Astrocyte of the spinal cord (primary cell): ENCODE measurements around the gene C20orf141.
"Not testable (repeated sequence)": the region's sequence is repeated elsewhere in the genome, so short reads cannot be mapped to it uniquely, and the experiment has no call there.

Experiments used
- DNase-seq: peaks from one replicate; pipeline ENCODE4 v3.0.0; 2011; ENCODE audit warnings: low read depth, low spot score
- H3K4me3 ChIP-seq: 2 replicates; pipeline ENCODE4 v1.5.1; 2011; ENCODE audit warnings: low read depth, mild to moderate bottlenecking, low read length, moderate library complexity
- in situ Hi-C: cut with HindIII; loops from 2 replicates; pipeline ENCODE4 v1.10.0; 2017; ENCODE audit warnings: low sequenced_read_pairs
- TF ChIP-seq, protein P1 (sequence below): IDR thresholded peaks from 2 replicates; pipeline ENCODE4 v1.5.1; 2012; ENCODE audit warnings: low read depth, mild to moderate bottlenecking, low read length, inconsistent platforms

Gene C20orf141, protein sequence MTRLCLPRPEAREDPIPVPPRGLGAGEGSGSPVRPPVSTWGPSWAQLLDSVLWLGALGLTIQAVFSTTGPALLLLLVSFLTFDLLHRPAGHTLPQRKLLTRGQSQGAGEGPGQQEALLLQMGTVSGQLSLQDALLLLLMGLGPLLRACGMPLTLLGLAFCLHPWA

DNA sequence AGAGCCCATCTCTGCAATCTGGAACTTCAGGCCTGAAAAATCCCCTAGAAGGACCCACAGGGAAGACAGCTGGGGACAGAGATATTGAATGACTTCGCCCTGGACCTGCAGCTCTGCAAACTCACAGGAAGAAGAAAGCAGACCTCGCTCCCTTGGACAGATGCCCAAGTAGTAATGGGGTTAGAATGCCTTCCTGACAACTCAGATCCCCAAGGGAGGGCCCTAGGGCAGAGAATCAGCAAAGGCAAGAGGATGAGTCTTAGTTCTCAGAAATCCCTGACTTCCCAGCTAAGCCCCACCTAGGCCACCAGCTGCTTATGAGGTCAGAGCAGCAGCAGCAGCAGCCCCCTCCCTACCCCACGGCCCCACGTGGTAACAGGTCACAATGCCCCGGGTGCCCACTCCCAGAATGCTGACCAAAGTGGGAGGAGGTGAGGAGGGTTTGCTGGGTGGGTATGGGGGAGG lies at the start of gene C20orf141:
Gene C20orf141 (plus strand): TSS at position 401 of the 465 bp plus-strand sequence. CDS start 198 bp downstream, outside the sequence.
- in situ Hi-C loops, result no loop called here

DNA sequence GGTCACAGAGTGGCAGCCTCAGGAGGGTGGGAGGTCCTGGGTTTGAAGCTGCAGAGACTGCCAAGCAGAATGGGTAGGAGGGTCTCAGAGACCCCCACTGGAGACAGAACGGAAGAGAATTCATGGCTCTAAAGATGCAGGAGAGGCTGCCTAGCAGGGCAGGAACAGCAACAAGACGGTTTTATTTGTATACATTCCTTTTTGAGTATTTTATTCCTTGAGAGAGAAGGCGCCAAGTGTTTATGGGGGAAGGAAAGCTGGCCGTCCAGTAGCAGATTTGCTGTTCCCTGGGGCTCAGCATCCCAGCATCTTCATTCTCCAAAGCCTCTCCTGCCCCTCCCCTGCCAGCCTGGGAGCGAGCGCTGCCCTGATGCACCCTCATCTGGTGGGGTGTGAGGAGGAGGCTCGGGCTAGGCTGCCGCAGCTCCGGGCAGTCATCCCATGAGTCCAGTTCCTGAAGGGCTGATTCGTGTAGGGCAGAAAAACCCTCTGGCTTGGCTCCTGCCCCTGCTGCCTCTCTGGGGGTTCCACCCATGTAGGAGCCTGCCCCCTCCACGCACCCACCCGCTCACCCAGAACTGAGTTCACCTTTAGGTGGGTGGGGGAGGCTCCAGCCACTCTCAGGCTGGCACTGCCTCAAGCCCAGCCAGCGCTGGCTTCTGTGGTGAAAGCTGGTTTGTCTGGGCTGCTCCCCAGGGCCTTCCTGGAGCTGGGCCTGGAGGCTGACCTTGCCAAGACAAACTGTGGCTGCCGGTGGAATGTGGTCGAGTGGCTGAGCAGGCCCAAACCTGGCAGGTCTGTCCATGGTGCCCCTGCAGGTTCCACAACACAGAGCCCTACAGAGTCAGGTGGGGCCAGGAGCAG lies 46.8 kb upstream of the C20orf141 start:
- TF ChIP-seq, protein P1, sequence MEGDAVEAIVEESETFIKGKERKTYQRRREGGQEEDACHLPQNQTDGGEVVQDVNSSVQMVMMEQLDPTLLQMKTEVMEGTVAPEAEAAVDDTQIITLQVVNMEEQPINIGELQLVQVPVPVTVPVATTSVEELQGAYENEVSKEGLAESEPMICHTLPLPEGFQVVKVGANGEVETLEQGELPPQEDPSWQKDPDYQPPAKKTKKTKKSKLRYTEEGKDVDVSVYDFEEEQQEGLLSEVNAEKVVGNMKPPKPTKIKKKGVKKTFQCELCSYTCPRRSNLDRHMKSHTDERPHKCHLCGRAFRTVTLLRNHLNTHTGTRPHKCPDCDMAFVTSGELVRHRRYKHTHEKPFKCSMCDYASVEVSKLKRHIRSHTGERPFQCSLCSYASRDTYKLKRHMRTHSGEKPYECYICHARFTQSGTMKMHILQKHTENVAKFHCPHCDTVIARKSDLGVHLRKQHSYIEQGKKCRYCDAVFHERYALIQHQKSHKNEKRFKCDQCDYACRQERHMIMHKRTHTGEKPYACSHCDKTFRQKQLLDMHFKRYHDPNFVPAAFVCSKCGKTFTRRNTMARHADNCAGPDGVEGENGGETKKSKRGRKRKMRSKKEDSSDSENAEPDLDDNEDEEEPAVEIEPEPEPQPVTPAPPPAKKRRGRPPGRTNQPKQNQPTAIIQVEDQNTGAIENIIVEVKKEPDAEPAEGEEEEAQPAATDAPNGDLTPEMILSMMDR, result no peak
- peak; percentile 63 for DNase-seq

More for the DNA sequence above, at the start of gene C20orf141:
- H3K4me3 ChIP-seq, result no peak within 1 kb of the TSS
- DNase-seq, result peak; percentile 97
- TF ChIP-seq, protein P1, result no peak

DNA sequence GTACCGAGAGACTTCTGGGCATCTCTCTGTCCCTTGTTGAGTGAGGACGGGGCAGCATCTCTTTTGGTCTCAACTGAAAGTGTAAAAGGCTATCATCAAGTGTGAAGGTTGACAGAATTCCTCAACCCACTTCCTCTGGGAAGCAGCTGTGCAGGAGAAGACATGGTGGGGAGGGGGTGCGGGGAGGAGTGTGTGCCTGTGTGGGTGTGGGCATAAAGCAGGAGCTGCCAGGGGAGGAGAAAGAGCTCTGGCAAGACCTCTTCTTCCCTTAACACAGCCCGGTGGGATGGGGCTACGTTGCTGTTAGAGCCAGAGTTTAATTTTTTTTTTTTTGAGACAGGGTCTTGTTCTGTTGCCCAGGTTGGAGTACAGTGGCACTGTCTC lies 46.2 kb upstream of the C20orf141 start:
- in situ Hi-C loops, result no loop called here
- no peak overlapping the region for H3K4me3 ChIP-seq
- DNase-seq, result no peak
- TF ChIP-seq, protein P1, result no peak

More for the DNA sequence above, 46.8 kb upstream of the C20orf141 start:
- in situ Hi-C loops, result no loop called here
- no peak overlapping the region for H3K4me3 ChIP-seq

DNA sequence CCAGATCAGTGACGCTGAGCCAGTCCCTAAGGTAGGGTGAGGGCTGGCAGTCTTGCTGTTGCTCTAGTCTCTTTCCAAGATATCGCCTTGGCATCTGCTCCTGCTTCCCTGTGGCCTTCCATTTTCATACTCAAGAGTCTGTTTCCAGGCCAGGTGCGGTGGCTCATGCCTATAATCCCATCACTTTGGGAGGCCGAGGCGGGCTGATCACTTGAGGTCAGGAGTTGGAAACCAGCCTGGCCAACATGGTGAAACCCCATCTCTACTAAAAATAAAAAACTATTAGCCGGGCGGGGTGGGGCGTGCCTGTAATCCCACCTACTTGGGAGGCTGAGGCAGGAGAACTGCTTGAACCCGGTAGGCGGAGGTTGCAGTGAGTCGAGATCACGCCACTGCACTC lies 44.7 kb upstream of the C20orf141 start:
- DNase-seq, H3K4me3 ChIP-seq, in situ Hi-C loops: not testable (repeated sequence)

DNA sequence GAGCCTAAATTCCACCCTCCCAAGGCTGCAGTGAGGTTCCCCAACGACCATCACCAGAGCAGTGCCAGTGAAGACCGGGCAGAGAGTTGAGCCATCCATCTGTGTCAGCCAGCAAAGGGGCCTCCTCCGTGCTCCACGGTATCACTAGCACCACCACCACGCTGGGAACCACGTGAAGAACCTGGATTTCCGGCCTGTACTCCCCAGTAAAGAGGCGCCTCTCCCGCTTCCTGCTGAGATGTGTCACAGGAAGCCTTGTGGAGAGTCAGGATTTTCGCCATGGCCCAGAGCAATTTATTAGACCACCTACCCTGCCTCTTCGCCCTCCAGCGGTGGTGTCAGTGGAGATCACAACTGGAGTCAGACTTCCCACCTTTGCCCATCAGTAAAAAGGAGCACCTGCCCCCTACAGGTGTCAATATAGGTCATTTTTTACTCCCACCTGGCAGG lies 43.1 kb upstream of the C20orf141 start:
- TF ChIP-seq, protein P1, result no peak
- DNase-seq, result no peak
- no peak overlapping the region for H3K4me3 ChIP-seq
- in situ Hi-C loops, result no loop called here

DNA sequence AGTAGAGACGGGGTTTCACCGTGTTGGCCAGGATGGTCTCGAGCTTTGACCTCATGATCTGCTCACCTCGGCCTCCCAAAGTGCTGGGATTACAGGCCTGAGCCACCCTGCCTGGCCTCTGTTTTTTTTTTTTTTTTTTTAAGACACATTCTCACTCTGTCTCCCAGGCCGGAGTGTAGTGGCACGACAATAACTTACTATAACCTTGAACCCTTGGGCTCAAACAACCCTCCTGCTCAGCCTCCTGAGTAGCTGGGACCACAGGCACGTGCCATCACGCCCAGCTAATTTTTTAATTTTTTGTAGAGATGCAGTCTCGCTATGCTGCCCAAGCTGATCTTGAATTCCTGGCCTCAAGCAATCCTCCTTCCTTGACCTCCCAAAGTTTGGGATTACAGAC lies 41.0 kb upstream of the C20orf141 start:
- H3K4me3 ChIP-seq, result no peak overlapping the region
- TF ChIP-seq, protein P1, result no peak
- in situ Hi-C loops, result no loop called here
- DNase-seq, result no peak

DNA sequence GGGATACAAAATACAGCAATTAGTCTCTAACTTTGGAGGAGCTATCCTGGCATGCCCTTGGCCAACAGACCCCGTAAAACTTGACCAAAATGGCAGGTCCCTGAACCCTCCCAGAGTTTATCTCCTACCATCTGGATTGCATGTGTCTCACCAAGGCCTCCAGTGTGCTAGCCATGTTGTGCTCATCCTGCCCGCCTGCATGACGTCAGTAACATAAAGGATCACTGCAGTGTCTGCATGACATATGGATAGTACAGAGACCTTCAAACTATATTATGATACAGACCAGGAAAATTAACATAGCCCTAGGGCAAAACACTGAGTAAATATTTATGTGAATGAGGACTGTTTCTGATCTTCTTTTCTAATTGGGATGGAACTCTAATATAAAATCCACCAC lies 39.6 kb upstream of the C20orf141 start:
- no peak for DNase-seq
- no peak overlapping the region for H3K4me3 ChIP-seq
- in situ Hi-C loops, result no loop called here
- TF ChIP-seq, protein P1, result no peak
